Measurements from ENCODE around the gene ALG8.

- TF ChIP-seq, protein P1, sequence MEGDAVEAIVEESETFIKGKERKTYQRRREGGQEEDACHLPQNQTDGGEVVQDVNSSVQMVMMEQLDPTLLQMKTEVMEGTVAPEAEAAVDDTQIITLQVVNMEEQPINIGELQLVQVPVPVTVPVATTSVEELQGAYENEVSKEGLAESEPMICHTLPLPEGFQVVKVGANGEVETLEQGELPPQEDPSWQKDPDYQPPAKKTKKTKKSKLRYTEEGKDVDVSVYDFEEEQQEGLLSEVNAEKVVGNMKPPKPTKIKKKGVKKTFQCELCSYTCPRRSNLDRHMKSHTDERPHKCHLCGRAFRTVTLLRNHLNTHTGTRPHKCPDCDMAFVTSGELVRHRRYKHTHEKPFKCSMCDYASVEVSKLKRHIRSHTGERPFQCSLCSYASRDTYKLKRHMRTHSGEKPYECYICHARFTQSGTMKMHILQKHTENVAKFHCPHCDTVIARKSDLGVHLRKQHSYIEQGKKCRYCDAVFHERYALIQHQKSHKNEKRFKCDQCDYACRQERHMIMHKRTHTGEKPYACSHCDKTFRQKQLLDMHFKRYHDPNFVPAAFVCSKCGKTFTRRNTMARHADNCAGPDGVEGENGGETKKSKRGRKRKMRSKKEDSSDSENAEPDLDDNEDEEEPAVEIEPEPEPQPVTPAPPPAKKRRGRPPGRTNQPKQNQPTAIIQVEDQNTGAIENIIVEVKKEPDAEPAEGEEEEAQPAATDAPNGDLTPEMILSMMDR (IDR thresholded peaks at IDR 0.05), result peak in 1 of 6 experiments; percentile 19
- TF ChIP-seq POLR2AphosphoS5 (IDR thresholded peaks at IDR 0.05), result peak; percentile 85 to 89
Observed at GRCh38 chr11:78079232-78080083, 60.0 kb downstream of the ALG8 start, which contains the start of gene NDUFC2.
